Fibroblast of lung (primary cell): Measurements from ENCODE around the gene ABCG8.

Source experiments
- EZH2 ChIP-seq: IDR thresholded peaks from 2 replicates; pipeline ENCODE4 v1.5.1; 2012; ENCODE audit warnings: low read length, control low read depth, mild to moderate bottlenecking; ENCODE audit errors: missing control alignments
- TF ChIP-seq, protein P1 (sequence below), 2 donors: IDR thresholded peaks in 1 of 2; conservative IDR thresholded peaks in 1 of 2; 1 replicate in 1 of 2; 2 replicates in 1 of 2; pipeline ENCODE4 v1.5.1; 2011 to 2012; ENCODE audit warnings: low read length in 2 of 2, control low read depth in 1 of 2, inconsistent platforms in 1 of 2, low read depth in 1 of 2, mild to moderate bottlenecking in 1 of 2

DNA sequence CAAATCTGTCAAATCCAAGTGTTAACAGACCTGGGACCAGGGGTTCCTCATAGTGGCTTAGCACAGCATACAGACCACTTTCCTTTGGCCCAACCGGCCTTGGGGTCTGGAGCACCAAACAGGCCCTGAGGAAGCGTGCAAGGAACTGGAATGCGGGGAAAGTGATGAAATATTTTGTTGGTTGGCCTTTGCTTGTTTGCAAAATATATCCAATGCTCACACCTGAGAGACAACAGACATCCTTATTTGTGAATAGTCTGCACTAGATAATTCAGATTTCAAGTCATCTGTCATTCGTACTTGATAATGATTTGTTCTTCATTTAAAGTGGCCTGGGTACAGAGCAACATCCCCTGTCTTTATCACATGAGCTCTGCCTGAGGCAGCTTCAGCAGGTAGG is 43.5 kb downstream of the ABCG8 start:
- TF ChIP-seq, protein P1, sequence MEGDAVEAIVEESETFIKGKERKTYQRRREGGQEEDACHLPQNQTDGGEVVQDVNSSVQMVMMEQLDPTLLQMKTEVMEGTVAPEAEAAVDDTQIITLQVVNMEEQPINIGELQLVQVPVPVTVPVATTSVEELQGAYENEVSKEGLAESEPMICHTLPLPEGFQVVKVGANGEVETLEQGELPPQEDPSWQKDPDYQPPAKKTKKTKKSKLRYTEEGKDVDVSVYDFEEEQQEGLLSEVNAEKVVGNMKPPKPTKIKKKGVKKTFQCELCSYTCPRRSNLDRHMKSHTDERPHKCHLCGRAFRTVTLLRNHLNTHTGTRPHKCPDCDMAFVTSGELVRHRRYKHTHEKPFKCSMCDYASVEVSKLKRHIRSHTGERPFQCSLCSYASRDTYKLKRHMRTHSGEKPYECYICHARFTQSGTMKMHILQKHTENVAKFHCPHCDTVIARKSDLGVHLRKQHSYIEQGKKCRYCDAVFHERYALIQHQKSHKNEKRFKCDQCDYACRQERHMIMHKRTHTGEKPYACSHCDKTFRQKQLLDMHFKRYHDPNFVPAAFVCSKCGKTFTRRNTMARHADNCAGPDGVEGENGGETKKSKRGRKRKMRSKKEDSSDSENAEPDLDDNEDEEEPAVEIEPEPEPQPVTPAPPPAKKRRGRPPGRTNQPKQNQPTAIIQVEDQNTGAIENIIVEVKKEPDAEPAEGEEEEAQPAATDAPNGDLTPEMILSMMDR (conservative IDR thresholded peaks at IDR 0.05 in 1 of 2, IDR thresholded peaks at IDR 0.05 in 1 of 2; ENCODE audit: low read depth in 1 of 2, low read length in 2 of 2): no peak
- no peak for TF ChIP-seq EZH2
